IMR-90 (cell line): ENCODE data around the gene RARRES2. TPM values are rescaled to one million over a fixed set of nuclear protein-coding genes. Genes with fewer than 3 reads are reported as not detected.

ENCODE experiments used
- ATAC-seq: fragments of 200-7000 bp; cut with Tn5 transposase; 2 replicates; pipeline ENCODE4 v1.9.1; 2020; ENCODE audit warnings: low read depth, mild to moderate bottlenecking, moderate library complexity
- BruUV-seq: library from RNA; stranded (reverse); fragments of 400-500 nt; replicated peaks from 2 replicates; lab custom pipeline; 2021; lab: Mats Ljungman, UMichigan
- CTCF ChIA-PET: fragments of 300-600 bp; formaldehyde crosslinking; extraction: SDS; loops from one replicate; lab custom pipeline; 2021; ENCODE audit warnings: antibody characterized with exemption; lab: Yijun Ruan, JAX
- POLR2A ChIA-PET: fragments of 300-600 bp; sonication (Branson Sonifier 250); formaldehyde crosslinking; loops from one replicate; lab custom pipeline; 2022; ENCODE audit warnings: antibody characterized with exemption; ENCODE audit not compliant: unreplicated experiment; lab: Charles Lee
- DNase-seq: peaks from one replicate; pipeline ENCODE4 v3.0.0; 2013
- H2AFZ ChIP-seq: replicated peaks from 2 replicates; pipeline ENCODE3; 2013; ENCODE audit warnings: low read length, mild to moderate bottlenecking; ENCODE audit not compliant: poor library complexity
- H2AK5ac ChIP-seq: 2 replicates; pipeline ENCODE4 v1.6.1; 2013; ENCODE audit warnings: low read depth, low read length, inconsistent platforms
- H2AK9ac ChIP-seq: replicated peaks from 2 replicates; pipeline ENCODE3; 2013; ENCODE audit warnings: mild to moderate bottlenecking, low read depth, low read length, moderate library complexity; ENCODE audit not compliant: poor library complexity
- H2BK120ac ChIP-seq: 2 replicates; pipeline ENCODE4 v1.6.1; 2013; ENCODE audit warnings: low read depth, low read length, inconsistent platforms
- H2BK15ac ChIP-seq: 3 replicates; pipeline ENCODE4 v1.6.1; 2013; ENCODE audit warnings: low read depth, low read length, inconsistent platforms
- H2BK20ac ChIP-seq: 2 replicates; pipeline ENCODE4 v1.6.1; 2013; ENCODE audit warnings: low read depth, mild to moderate bottlenecking, inconsistent platforms, low read length, moderate library complexity
- H2BK5ac ChIP-seq: 2 replicates; pipeline ENCODE4 v1.6.1; 2013; ENCODE audit warnings: mild to moderate bottlenecking, low read depth, low read length, inconsistent platforms; ENCODE audit not compliant: poor library complexity, severe bottlenecking
- H3K14ac ChIP-seq: replicated peaks from 2 replicates; pipeline ENCODE4 v1.6.1; 2013; ENCODE audit warnings: low read depth, low read length, inconsistent platforms
- H3K18ac ChIP-seq: 2 replicates; pipeline ENCODE4 v1.6.1; 2013; ENCODE audit warnings: low read depth, low read length, control low read depth
- H3K23ac ChIP-seq: 2 replicates; pipeline ENCODE4 v1.6.1; 2013; ENCODE audit warnings: low read depth, low read length, inconsistent platforms
- H3K27ac ChIP-seq: 2 replicates; pipeline ENCODE4 v1.5.1; 2013; ENCODE audit warnings: mild to moderate bottlenecking, control low read depth, low read length; ENCODE audit not compliant: insufficient read depth
- H3K27me3 ChIP-seq: 2 replicates; pipeline ENCODE4 v1.6.1; 2013; ENCODE audit warnings: low read length; ENCODE audit not compliant: control insufficient read depth, insufficient read depth
- H3K36me3 ChIP-seq: 2 replicates; pipeline ENCODE4 v1.6.1; 2013; ENCODE audit warnings: low read length, mixed read lengths; ENCODE audit not compliant: control insufficient read depth, insufficient read depth
- H3K4ac ChIP-seq: 2 replicates; pipeline ENCODE4 v1.6.1; 2013; ENCODE audit warnings: low read depth, low read length, inconsistent platforms
- H3K4me1 ChIP-seq: 2 replicates; pipeline ENCODE4 v1.6.1; 2013; ENCODE audit warnings: low read length, mixed read lengths; ENCODE audit not compliant: control insufficient read depth, insufficient read depth
- H3K4me2 ChIP-seq: 2 replicates; pipeline ENCODE4 v1.6.1; 2013; ENCODE audit warnings: low read depth, mild to moderate bottlenecking, control low read depth, low read length, moderate library complexity
- H3K4me3 ChIP-seq: 2 replicates; pipeline ENCODE4 v1.5.1; 2013; ENCODE audit warnings: low read depth, mild to moderate bottlenecking, control low read depth, low read length, moderate library complexity; ENCODE audit not compliant: insufficient read depth
- H3K56ac ChIP-seq: 2 replicates; pipeline ENCODE4 v1.6.1; 2013; ENCODE audit warnings: low read length, inconsistent platforms; ENCODE audit not compliant: insufficient read depth; ENCODE audit errors: extremely low read depth
- H3K79me1 ChIP-seq, 2 experiments: 2 replicates each; pipeline ENCODE4 v1.6.1; 2013; ENCODE audit warnings: low read length in 2 of 2, inconsistent platforms in 1 of 2, low read depth in 1 of 2
- H3K9ac ChIP-seq: 2 replicates; pipeline ENCODE4 v1.6.1; 2013; ENCODE audit warnings: low read depth, low read length, control low read depth
- H3K9me1 ChIP-seq: 2 replicates; pipeline ENCODE4 v1.6.1; 2013; ENCODE audit warnings: low read length, inconsistent platforms; ENCODE audit not compliant: insufficient read depth
- H3K9me3 ChIP-seq: 2 replicates; pipeline ENCODE4 v1.6.1; 2013; ENCODE audit warnings: low read length; ENCODE audit not compliant: control insufficient read depth, insufficient read depth
- H4K20me1 ChIP-seq: 2 replicates; pipeline ENCODE4 v1.6.1; 2013; ENCODE audit warnings: low read length, inconsistent platforms; ENCODE audit not compliant: insufficient read depth
- H4K5ac ChIP-seq: 2 replicates; pipeline ENCODE4 v1.6.1; 2013; ENCODE audit warnings: mild to moderate bottlenecking, low read depth, low read length, control low read depth
- H4K8ac ChIP-seq, 2 experiments: 2 replicates each; pipeline ENCODE4 v1.6.1; 2013; ENCODE audit warnings: low read depth in 2 of 2, low read length in 2 of 2, control low read depth in 1 of 2, inconsistent platforms in 1 of 2
- H4K91ac ChIP-seq: 2 replicates; pipeline ENCODE4 v1.6.1; 2013; ENCODE audit warnings: low read depth, low read length, inconsistent platforms; ENCODE audit not compliant: insufficient read depth
- MAFK ChIP-seq: IDR thresholded peaks from 2 replicates; pipeline ENCODE4 v1.6.1; 2012; ENCODE audit warnings: low read depth, low read length, improper control_type of control experiment
- POLR2A ChIP-seq: IDR thresholded peaks from 2 replicates; pipeline ENCODE4 v1.6.1; 2012; ENCODE audit warnings: mild to moderate bottlenecking, low read depth, low read length
- RCOR1 ChIP-seq: IDR thresholded peaks from 2 replicates; pipeline ENCODE4 v1.6.1; 2012; ENCODE audit warnings: mild to moderate bottlenecking, low read length, improper control_type of control experiment; ENCODE audit not compliant: insufficient replicate concordance
- SMC3 ChIP-seq: fragments of 150-350 bp; IDR thresholded peaks from 2 replicates; pipeline ENCODE4 v1.6.1; 2016; ENCODE audit warnings: low read depth, mild to moderate bottlenecking, antibody characterized with exemption, low read length, moderate library complexity
- WGBS, 2 experiments: methylation state at CpG; one replicate each; pipeline versions ENCODE4 v1.1.5 to v1.1.7; 2013; ENCODE audit warnings: missing lambda C conversion rate in 2 of 2; ENCODE audit not compliant: insufficient read length in 1 of 2; ENCODE audit errors: extremely low coverage in 2 of 2; 5-methylcytosine and 5-hydroxymethylcytosine counted together
- dilution Hi-C: fragments of 300-500 bp; cut with HindIII; formaldehyde crosslinking; loops from one replicate; pipeline ENCODE4 v1.14.3; 2018; ENCODE audit warnings: low sequenced_read_pairs; ENCODE audit not compliant: unreplicated experiment
- in situ Hi-C: fragments of 300-500 bp; cut with MboI; formaldehyde crosslinking; loops from 3 replicates; pipeline ENCODE4 v1.14.3; 2019; ENCODE audit warnings: low sequenced_read_pairs, inconsistent platforms, mixed read lengths
- intact Hi-C: fragments of 100-400 bp; cut with micrococcal nuclease; formaldehyde crosslinking; loops from 2 replicates; pipeline ENCODE4 v1.10.0; 2022
- polyA plus RNA-seq, 3 experiments: library from polyadenylated mRNA; depleted of rRNA; stranded (reverse); fragments of >200 nt; gene quantifications; 2 replicates each; pipeline ENCODE4 v1.2.3, GENCODE V29; 2012; ENCODE audit warnings: low replicate concordance in 1 of 3
- total RNA-seq: library from RNA; depleted of rRNA; stranded (reverse); fragments of >200 nt; gene quantifications from 2 replicates; pipeline ENCODE4 v1.2.3, GENCODE V29; 2012

The RARRES2 gene
- total and polyA plus RNA-seq, 2 of the 4 experiments (the other 2 are of a cell fraction), result 1.6 TPM; not detected in 1

DNA sequence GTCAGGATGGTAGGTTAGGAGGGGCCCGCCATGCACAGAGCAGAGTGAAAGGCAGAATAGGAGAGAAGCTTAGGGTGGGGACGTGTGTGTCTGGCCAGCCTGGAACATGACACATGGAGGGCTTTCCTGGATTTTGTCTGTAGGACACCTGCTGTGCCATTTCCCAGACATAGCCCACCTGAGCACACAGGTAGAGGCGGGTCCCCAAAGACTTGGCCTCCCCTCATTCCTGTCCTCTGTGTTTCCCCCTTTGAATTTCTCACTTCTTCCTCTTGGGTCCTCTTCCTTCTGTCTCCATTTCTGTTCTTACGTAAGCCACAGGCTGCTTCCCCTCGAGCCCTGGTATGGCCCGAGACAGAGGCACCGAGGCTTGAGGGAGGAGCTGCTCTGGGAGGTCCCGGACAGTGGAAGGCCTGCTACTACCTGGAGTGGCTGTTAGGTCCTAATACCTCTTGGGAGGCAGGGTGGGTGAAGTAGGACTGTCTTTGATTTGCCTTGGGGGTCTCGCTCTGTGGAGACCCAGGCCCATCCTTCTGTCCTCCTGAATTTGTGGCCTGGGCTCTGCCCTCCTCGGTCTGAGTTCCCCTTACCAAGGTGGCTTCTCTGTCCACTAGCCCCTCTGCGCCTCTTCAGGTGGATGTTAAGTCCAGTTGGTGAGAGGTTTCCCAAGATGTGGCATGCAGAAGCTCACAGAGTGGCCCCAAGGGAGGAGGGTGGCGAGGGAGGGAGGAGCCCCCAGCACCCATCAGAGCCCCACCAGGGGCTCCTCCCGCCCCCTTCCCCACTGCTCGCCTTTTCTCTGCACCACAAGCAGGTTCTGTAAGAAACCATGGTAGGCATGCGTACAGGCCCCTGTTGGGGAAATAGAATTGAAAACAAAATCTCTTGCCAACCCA is 43.2 kb upstream of the RARRES2 start:
- TF ChIP-seq MAFK (no peak), SMC3 (no peak), POLR2A (no peak), RCOR1 (no peak)

More for the DNA sequence above, 43.2 kb upstream of the RARRES2 start:
- Histone ChIP-seq H3K56ac (no peak overlapping the region), H3K23ac (no peak overlapping the region), H2AFZ (no peak overlapping the region), H3K4me1 (peaks cover 12% of the 10 kb centered on the region), H3K4ac (no peak overlapping the region), H3K9me1 (peaks cover 14% of the 10 kb centered on the region; the same call in 1 of the 2 replicates), H2BK20ac (no peak overlapping the region), H3K4me3 (no peak overlapping the region), H3K27ac (no peak overlapping the region), H2AK9ac (no peak overlapping the region), H3K9ac (no peak overlapping the region), H4K8ac (no peak overlapping the region), H3K36me3 (peaks cover 2% of the 10 kb centered on the region; the same call in 1 of the 2 replicates), H2BK15ac (no peak overlapping the region), H2AK5ac (no peak overlapping the region), H2BK5ac (no peak overlapping the region), H3K4me2 (no peak overlapping the region), H3K9me3 (no peaks in the 10 kb centered on the region), H4K20me1 (peaks cover 7% of the 10 kb centered on the region; the same call in 1 of the 2 replicates), H2BK120ac (no peak overlapping the region), H3K79me1 (peaks cover 19 to 55% of the 10 kb centered on the region in 2 experiments), H3K27me3 (no peaks in the 10 kb centered on the region), H4K5ac (no peak overlapping the region), H4K91ac (no peak overlapping the region), H3K18ac (no peak overlapping the region), H3K14ac (no peak overlapping the region)
- ATAC-seq (no peak), DNase-seq (no peak)
- CTCF ChIA-PET, result interaction anchor here (1.2 kb wide), 1 partner anchor 28 kb away, joined by 5 read pairs; no protein-coding TSS in a partner anchor
- dilution Hi-C loops (no loop called here), in situ Hi-C loops (no loop called here), intact Hi-C loops (no loop called here)
- BruUV-seq, result no TSS peak
- POLR2A ChIA-PET, result no interaction called here
- WGBS, 2 experiments, result 100% methylated on average over 1 of the region's 15 CpGs; no CpG with 5 or more reads in 1 of the 2 experiments
